Measurements from ENCODE around the gene SERINC3.

- no peak for TF ChIP-seq GABPA (IDR thresholded peaks at IDR 0.05; ENCODE audit: low read depth)
- TF ChIP-seq CTCF (IDR thresholded peaks at IDR 0.05; ENCODE audit: insufficient read depth, low read length): no peak
- TF ChIP-seq POLR2AphosphoS5 (IDR thresholded peaks at IDR 0.05; ENCODE audit: low read depth): no peak
- TF ChIP-seq REST (IDR thresholded peaks at IDR 0.05; ENCODE audit: insufficient replicate concordance, low read depth): no peak
- no peak for TF ChIP-seq SPI1 (IDR thresholded peaks at IDR 0.05; ENCODE audit: borderline replicate concordance, low read depth)
Observed at GRCh38 chr20:44518248-44518647, 3.6 kb downstream of the SERINC3 start.
